SU-DHL-6 (cell line): ENCODE measurements around the gene SERTAD2.

ENCODE experiments used
- CTCF ChIP-seq: fragments of 200-600 bp; sonication (generic); IDR thresholded peaks from one replicate; pipeline ENCODE4 v1.5.1; 2017; ENCODE audit warnings: antibody characterized with exemption, mild to moderate bottlenecking, low read length, moderate library complexity; ENCODE audit not compliant: insufficient read depth, poor library complexity, severe bottlenecking
- EZH2phosphoT487 ChIP-seq: fragments of 200-600 bp; sonication (generic), shearing (Covaris generic); conservative IDR thresholded peaks from 2 replicates; pipeline ENCODE4 v1.6.1; 2018; ENCODE audit warnings: mild to moderate bottlenecking, antibody characterized with exemption, low read length, moderate library complexity, mixed read lengths

- no peak for TF ChIP-seq CTCF
- no peak for TF ChIP-seq EZH2phosphoT487
Observed at GRCh38 chr2:64667535-64667934, 13.8 kb upstream of the SERTAD2 start.
